ENCODE measurements around the gene IRAG1.
"Not testable (repeated sequence)": the region's sequence is repeated elsewhere in the genome, so short reads cannot be mapped to it uniquely, and the experiment has no call there.

IRAG1 gene

DNA sequence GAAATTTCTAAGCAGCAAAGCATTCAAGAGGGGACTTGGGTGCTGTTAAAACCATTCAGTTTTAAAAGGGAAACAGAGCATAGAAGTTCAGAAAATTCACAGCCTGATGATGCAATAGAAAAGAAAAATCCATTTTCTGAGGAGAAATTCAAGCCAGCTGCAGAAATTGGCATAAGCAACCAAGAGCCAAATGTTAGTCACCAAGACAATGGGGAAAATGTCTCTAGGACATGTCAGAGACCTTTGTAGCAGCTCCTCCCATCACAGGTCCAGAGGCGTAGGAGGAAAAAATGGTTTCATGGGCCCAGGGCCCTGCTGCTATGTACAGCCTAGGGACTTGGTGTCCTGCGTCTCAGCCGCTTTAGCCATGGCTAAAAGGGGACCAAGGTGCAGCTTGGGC is 5.5 kb upstream of the IRAG1 start:
- no peak for DNase-seq (ENCODE audit: low spot score)

DNA sequence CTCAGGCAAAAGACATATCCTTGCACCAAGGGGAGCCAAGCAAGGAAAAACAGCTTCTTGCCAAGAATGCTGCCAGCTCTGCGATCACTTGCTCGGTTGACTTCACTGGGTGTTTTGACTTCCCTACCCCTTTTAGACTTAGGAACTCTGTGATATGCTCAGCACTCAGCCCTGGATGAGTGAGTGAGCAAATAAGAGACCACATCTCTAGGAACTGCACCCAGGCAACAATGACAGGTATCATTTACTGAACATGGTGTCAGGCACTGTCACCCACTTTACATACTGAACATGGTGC is 3.7 kb upstream of the IRAG1 start:
- DNase-seq (ENCODE audit: low spot score): no peak

- no peak for DNase-seq (ENCODE audit: low spot score)
Measured at GRCh38 chr11:10696468-10697322, 3.1 kb upstream of the IRAG1 start.

GRCh38 chr11:10695833-10696232 is 2.3 kb upstream of the IRAG1 start:
- DNase-seq (ENCODE audit: low spot score): no peak

- no peak for DNase-seq (ENCODE audit: low spot score)
Measured at GRCh38 chr11:10694486-10695239, 1.1 kb upstream of the IRAG1 start.

GRCh38 chr11:10692531-10693115 is 932 bp downstream of the IRAG1 start:
- DNase-seq (ENCODE audit: low spot score): no peak

GRCh38 chr11:10688401-10688800 is 5.2 kb downstream of the IRAG1 start:
- DNase-seq (ENCODE audit: low spot score): peak; percentile 47

DNA sequence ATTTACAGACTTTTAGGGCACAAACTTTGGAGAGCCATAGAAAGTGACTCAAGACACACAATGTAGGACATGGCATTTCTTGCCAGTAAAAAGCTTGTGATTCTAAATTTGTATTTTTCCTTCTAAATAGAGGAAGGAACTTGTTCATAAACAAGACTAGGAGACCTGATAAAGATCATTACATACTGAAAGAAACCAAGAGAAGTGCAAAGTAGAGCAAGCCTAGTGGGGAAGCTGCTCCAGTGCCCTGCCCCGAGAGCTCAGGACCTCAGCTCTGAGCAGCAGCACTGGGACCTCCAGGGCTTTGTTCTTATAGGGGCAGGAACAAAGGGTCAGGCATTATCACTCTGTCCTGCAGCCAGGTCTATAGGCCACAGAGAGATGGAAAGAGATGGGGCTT is 7.2 kb downstream of the IRAG1 start:
- DNase-seq (ENCODE audit: low spot score): no peak

GRCh38 chr11:10683429-10683828 is 10.1 kb downstream of the IRAG1 start:
- no peak for DNase-seq (ENCODE audit: low spot score)

- DNase-seq (ENCODE audit: low spot score): no peak
Measured at GRCh38 chr11:10680956-10681487, 12.5 kb downstream of the IRAG1 start.

DNA sequence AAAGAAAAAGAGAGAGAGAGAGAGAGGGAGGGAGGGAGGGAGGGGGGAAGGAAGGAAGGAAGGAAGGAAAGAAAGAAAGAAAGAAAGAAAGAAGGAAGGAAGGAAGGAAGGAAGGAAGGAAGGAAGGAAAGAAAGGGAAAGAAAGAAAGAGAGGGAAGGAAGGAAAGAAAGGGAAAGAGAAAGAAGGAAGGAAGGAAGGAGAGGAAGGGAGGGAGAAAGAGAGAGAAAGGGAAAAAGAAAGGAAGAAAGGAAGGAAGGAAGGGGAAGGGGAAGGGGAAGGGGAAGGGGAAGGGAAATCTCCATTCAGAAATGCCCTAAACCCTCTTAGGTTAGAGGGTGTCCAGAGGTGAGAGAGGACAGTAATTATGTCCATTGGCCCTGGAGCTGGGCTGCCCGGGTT is 13.3 kb downstream of the IRAG1 start:
- DNase-seq (ENCODE audit: low spot score): not testable (repeated sequence)

- no peak for DNase-seq (ENCODE audit: low spot score)
Measured at GRCh38 chr11:10679644-10680043, 13.9 kb downstream of the IRAG1 start.

DNA sequence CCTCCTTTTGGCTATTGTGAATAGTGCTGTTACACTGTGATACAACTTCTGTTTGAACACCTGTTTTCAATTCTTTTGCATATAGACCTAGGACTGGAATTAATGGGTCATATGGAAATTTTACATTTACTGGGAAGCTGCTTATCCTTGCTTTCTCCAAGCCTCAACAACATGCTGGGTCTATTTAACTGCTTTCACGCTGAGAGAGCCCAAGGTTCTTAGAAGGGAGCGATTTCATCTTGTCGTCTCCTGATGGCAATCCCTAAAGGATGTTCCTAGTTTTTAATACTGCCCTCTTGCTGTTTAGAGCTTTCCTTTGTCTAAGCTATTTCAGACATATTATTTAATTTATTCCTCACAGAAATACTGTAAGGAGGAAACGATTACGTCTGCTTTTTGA is 15.5 kb downstream of the IRAG1 start:
- no peak for DNase-seq (ENCODE audit: low spot score)

DNA sequence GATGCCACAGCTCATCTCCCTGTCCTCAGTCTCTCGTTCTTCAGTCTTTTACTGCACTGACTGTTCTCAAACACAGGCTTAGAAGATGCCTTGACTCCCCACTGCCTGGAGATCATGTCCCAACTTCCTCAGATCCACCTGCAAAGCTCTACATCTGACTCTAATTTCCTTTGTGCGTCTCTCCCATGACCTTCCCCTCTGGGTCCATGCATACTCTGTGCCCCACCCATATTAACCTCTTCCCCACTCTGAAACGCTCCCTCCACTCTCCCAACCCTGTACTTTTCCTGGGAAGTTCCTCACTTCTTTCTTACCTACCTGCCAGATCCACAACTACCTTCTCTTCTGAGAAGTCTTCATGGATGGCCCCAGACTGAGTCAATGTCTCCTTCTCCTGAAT is 16.6 kb downstream of the IRAG1 start:
- DNase-seq (ENCODE audit: low spot score): no peak

DNA sequence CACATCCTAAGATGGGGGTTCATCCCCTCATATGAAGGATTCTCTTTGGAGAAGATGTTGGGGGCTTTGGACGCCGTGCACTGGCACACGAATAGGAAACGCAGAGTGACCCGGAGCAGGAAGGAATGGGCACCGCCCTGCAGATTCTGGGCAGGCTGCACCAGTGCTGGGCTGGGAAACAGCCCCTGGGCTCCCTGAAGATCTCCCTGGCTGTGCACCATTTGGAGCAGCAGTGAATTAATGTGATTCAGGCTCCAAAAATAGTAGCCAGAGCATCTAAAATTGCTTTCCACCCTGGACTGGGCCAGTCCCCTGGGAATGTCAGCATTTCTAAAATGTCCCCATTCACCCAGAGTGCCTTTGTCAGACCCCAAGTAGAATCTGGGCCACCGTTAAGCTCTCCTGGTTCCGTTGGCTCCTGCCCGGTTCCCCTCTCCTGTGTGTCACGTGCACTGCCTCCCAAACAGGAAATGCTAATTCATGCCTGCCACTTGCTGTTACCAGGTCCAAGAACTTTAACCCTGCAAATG is 18.6 kb downstream of the IRAG1 start:
- DNase-seq (ENCODE audit: low spot score): no peak

DNA sequence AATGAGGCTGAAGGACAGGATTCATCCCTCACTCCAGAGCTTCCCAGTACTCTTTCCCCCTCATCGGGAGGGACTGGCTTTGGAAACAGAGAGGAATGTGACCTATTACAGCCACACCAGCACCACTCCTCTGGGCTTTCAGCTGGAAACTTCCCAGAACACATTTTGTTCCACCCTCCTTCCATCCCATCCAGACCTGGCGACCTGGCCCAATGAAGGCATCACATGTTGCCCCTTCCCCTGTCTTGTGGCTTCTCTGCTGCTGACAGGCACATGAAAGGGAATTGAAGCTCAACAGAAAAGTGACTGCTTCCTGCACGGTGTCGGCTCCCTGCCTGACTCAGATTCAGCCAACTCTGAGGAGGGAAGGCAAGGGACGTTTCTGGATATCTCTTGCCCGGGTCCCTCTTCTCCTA is 19.1 kb downstream of the IRAG1 start:
- DNase-seq (ENCODE audit: low spot score): no peak

GRCh38 chr11:10673501-10674062 is 20.0 kb downstream of the IRAG1 start:
- DNase-seq (ENCODE audit: low spot score): no peak

DNA sequence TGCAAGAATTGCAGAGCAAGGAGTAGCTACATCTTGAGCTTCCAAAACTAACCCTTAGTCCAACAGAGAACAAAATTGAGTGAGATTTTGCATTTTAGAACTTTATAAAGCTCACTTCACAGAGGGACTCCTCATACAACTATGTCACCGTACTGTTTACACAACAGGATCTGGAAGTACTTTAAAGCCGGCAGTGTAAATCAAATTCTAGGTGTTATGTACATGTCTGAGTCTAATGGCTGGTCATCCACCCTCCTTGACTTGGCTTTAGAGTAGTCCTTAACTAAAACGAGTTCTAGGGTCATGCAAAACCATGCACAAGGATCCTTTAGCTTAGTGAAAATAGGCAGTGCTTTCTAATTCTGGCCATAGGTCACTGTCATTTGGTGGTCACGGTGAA is 23.5 kb downstream of the IRAG1 start:
- DNase-seq (ENCODE audit: low spot score): no peak

DNA sequence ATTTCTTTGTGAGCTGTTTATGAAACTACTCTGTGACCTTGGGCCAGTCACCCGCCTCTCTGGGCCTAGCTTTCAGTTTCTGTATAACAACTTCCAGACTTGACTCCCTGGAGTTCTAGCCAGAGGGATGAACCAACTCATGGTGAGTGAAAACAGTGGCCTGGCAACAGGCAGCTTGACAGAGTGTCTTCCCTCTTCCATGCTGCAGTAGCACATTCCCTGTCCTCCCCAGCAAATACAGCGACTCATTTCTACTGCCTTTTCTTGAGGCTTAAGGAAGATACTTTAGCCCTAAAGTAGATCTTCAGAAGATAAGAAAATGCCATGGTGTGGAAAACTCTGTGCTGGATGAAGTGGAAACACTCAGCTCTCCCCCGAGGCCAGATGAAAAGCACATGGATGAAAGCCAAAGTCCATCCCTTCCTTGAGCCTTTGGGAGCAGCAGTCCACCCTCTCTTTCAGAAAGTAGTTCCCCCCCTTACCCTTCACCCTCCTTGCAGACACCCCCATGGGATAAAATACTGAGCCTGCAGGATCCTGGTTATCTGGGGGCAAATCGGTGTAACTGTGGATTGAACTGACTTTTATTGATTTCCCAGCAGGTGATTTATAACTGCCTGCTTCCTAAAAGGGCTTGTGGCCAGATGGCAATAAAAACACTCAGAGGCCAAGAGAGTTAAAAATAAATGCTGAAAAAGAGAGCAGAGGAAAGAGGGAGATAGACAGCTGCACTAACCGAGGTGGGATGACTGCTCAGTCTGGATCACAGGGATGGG is 24.1 kb downstream of the IRAG1 start:
- no peak for DNase-seq (ENCODE audit: low spot score)

DNA sequence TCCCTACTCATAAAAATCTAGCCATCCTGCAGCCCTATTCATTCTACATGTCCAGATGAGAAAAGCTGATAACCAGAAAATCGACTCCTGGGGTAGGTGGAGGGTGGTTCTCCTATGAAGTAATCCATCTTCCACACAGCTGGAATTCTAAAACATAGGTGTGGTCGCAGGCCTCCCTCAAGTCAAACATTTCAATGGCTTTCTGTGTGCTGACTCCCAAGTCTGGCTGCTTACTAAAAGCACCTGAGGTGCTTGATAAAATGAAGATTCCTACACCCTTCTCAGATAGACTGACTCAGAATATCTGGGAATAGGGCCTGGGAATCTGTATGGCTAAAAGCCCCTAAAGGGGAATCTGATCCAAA is 26.1 kb downstream of the IRAG1 start:
- no peak for DNase-seq (ENCODE audit: low spot score)

Data from HuH-7 (cell line).